ENCODE results near the gene CDK11A.
"Not testable (repeated sequence)": the region's sequence is repeated elsewhere in the genome, so short reads cannot be mapped to it uniquely, and the experiment has no call there.

The CDK11A gene

GRCh38 chr1:1724035-1724864 lies at the start of gene CDK11A:
TSS of gene CDK11A (minus strand) at chr1:1724357. CDS start at chr1:1722818, 1,539 bp downstream.
- Histone ChIP-seq H3K36me3 (peaks cover 7 to 22% (median 12%) of the 10 kb centered on the region in 3 donors), H3K27ac (peak within 1 kb of the TSS; percentile 81 to 89), H3K4me3 (peak within 1 kb of the TSS; percentile 67 to 70)
- H3K9me3 ChIP-seq, H3K27me3 ChIP-seq, H3K4me1 ChIP-seq: not testable (repeated sequence)
- TF ChIP-seq CTCF (IDR thresholded peaks at IDR 0.05), result peak in 1 of 2 experiments; percentile 16
- intact Hi-C loops (cut with DNase I; ENCODE audit: low total_unique reads), result loop anchor here (5.0 kb wide), 1 partner anchor 67 kb away; the partner anchor contains the start of gene CDK11B
- DNase-seq, result peak; percentile 98 to 99

DNA sequence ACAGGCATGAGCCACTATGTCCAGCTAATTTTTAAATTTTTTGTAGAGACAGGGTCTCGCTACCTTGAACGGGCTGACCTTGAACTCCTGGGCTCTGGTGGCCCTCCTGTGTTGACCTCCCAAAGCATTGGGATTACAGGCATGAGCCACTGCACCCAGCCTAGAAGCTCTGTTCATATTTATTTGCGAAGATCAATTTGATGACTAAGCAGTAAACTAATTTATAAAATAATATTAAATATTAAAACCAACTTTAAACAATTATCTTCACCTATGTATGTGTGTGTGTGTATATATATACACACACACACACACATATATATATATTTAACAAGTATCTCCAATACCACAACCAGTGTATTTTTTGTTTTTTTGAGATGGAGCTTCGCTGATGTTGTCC lies 49.7 kb upstream of the CDK11A start:
- no peak for DNase-seq
- H3K4me1 ChIP-seq, result peaks cover 0 to 35% (median 28%) of the 10 kb centered on the region in 4 donors
- no peaks in the 10 kb centered on the region for H3K27me3 ChIP-seq
- no peak overlapping the region for H3K27ac ChIP-seq
- intact Hi-C loops (cut with DNase I; ENCODE audit: low total_unique reads), result no loop called here
- no peak for TF ChIP-seq CTCF (IDR thresholded peaks at IDR 0.05)
- H3K9me3 ChIP-seq, result peaks cover 0 to 9% (median 0%) of the 10 kb centered on the region in 3 donors
- H3K4me3 ChIP-seq, result no peak overlapping the region
- H3K36me3 ChIP-seq, result peaks cover 26 to 31% (median 26%) of the 10 kb centered on the region in 3 donors

DNA sequence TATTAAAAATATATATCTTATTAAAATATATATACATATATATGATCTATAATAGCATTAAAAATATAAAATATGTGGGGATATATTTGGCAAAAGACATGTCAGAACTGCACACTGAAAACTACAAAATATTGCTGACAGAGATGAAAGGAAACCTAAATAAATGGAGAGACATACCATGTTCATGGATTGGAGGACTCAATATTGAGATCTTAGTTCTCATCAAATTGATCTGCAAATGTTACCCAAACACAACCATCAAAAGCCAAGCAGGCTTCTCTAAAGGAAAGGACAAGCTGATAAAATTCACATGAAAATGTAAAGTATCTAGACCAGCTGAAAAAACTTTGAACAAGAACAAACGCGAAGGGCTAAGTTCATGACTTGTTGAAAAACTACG lies 46.9 kb upstream of the CDK11A start:
- no peak overlapping the region for H3K27ac ChIP-seq
- H3K36me3 ChIP-seq, result peaks cover 29 to 38% (median 33%) of the 10 kb centered on the region in 3 donors
- no peaks in the 10 kb centered on the region for H3K27me3 ChIP-seq
- no peak for TF ChIP-seq CTCF (IDR thresholded peaks at IDR 0.05)
- DNase-seq, result no peak
- H3K4me1 ChIP-seq, result peaks cover 0 to 19% (median 13%) of the 10 kb centered on the region in 4 donors
- no peak overlapping the region for H3K4me3 ChIP-seq
- H3K9me3 ChIP-seq, result peaks cover 0 to 9% (median 0%) of the 10 kb centered on the region in 3 donors
- intact Hi-C loops (cut with DNase I; ENCODE audit: low total_unique reads), result no loop called here

GRCh38 chr1:1770102-1770501 lies 45.9 kb upstream of the CDK11A start:
- peaks cover 0 to 9% (median 0%) of the 10 kb centered on the region in 3 donors for H3K9me3 ChIP-seq
- no peak for TF ChIP-seq CTCF (IDR thresholded peaks at IDR 0.05)
- no peak overlapping the region for H3K4me3 ChIP-seq
- intact Hi-C loops (cut with DNase I; ENCODE audit: low total_unique reads), result no loop called here
- H3K27ac ChIP-seq, result no peak overlapping the region
- peaks cover 0 to 9% (median 3%) of the 10 kb centered on the region in 4 donors for H3K4me1 ChIP-seq
- no peaks in the 10 kb centered on the region for H3K27me3 ChIP-seq
- H3K36me3 ChIP-seq, result peaks cover 36 to 39% (median 37%) of the 10 kb centered on the region in 3 donors
- no peak for DNase-seq

GRCh38 chr1:1768249-1768992 lies 44.3 kb upstream of the CDK11A start:
- DNase-seq, result no peak
- Histone ChIP-seq H3K27me3 (no peaks in the 10 kb centered on the region), H3K9me3 (peaks cover 0 to 9% (median 0%) of the 10 kb centered on the region in 3 donors), H3K36me3 (peaks cover 51 to 56% (median 54%) of the 10 kb centered on the region in 3 donors), H3K4me3 (no peak overlapping the region), H3K4me1 (peaks cover 0 to 3% (median 0%) of the 10 kb centered on the region in 4 donors), H3K27ac (no peak overlapping the region)
- intact Hi-C loops (cut with DNase I; ENCODE audit: low total_unique reads), result no loop called here
- TF ChIP-seq CTCF (IDR thresholded peaks at IDR 0.05), result no peak

Measured in tibial artery (tissue), 4 donors.